GM19467 (cell line): ENCODE data around the gene OR1I1.
"Not testable (repeated sequence)": the region's sequence is repeated elsewhere in the genome, so short reads cannot be mapped to it uniquely, and the experiment has no call there.

Experiments used
- ATAC-seq: cut with Tn5 transposase; IDR thresholded peaks from one replicate; pipeline ENCODE4 v1.9.1; 2021; ENCODE audit warnings: mild to moderate bottlenecking, moderate library complexity; ENCODE audit not compliant: unreplicated experiment

The OR1I1 gene

GRCh38 chr19:15081911-15082310, at the start of gene OR1I1:
Gene OR1I1, plus strand, starts transcription at chr19:15082211. Its CDS starts 4,855 bp downstream, at chr19:15087066.
- no peak for ATAC-seq

- ATAC-seq, result no peak
Observed at GRCh38 chr19:15035795-15036311, 46.2 kb upstream of the OR1I1 start.

- no peak for ATAC-seq
Observed at GRCh38 chr19:15037586-15037985, 44.4 kb upstream of the OR1I1 start.

GRCh38 chr19:15038294-15038693, 43.7 kb upstream of the OR1I1 start:
- ATAC-seq, result no peak

GRCh38 chr19:15042003-15042402, 40.0 kb upstream of the OR1I1 start:
- no peak for ATAC-seq

GRCh38 chr19:15042826-15043225, 39.2 kb upstream of the OR1I1 start:
- ATAC-seq, result no peak

DNA sequence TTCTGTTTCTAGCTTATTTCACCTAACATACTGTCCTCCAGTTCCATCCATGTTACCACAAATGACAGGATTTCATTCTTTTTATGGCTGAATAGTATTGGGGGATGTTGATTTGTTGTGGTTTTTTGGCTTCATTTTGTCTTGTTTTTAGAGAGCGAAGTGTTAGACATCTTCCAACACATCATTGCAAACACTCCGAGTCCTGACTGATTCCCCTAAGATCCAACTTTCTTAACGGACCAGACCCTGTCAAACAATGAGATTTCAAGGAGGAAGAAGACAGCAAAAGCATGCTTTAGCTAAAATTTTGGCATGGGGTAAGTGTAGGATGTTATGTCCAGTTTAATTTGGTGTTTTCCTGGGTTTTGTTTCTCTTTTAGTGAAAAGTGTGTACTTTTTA, 36.5 kb upstream of the OR1I1 start:
- no peak for ATAC-seq

DNA sequence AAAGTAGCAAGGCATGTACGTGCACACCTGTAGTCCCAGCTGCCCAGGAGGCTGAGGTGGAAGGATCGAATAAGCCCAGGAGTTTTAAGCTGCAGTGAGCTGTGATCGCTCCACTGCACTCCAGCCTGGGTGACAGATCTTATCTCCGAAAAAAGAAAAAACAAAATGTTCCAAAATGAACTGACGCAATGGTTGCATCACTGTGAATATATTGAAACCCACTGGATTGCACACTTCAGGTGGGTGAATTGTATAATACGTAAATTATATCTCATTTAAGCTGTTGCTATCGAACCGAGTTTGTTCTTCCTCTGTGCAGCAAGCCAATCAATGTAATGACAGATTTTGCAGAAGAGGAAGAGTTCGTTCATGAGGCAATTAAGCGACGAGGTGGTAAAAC, 34.3 kb upstream of the OR1I1 start:
- no peak for ATAC-seq

DNA sequence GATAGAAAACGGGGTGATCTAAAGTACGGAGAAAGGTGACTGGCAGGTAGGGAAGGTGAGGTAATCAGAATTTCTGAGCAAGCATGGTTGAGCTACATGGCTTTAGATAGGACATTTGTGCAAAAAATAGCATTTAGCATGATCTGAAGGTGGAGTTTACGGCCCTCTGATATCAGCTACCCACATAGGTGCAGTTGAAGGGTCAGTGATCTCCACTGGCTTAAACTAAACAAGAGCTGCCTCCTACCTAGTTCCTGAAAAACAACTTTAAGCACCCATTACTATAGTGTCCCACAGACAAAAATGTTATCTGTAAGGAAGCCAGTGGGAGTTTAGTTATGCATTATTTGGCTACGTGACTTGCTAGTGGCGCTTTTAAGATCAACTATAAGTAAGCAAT, 33.9 kb upstream of the OR1I1 start:
- ATAC-seq, result no peak

DNA sequence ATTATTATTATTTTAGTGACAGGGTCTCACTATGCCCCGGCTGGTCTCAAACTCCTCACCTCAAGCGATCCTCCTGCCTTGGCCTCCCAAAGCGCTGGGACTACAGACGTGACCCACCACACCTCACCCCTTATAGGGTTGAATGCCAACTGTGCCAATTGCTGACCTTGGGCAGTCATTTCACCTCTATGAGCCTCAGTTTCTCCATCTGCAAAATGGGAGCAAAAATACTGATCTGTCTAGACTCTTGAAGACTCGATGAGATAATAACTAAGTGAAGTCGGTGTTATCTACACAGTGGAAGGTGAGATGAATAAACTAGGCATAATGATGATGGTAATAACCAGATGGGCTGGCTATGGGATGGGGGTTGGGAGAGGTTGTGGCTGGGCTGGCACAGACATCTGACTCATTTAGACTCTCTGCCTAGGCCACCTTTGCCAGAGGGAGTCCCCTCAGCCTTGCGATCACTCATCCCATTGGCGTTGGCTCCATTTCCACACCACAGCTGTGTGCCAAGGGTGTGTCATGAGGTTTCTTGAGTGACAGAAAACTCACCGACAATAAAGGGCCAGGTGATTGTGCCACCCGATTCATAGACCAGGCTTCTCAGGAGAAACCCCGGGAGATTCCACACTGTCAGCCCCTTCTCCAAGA, 33.0 kb upstream of the OR1I1 start, which contains the start of gene CASP14:
Gene CASP14, plus strand, starts transcription at position 596 of the 657 bp plus-strand sequence. CDS start 2,772 bp downstream, outside the sequence.
- ATAC-seq, result no peak

GRCh38 chr19:15050639-15051038, 31.4 kb upstream of the OR1I1 start:
- no peak for ATAC-seq

DNA sequence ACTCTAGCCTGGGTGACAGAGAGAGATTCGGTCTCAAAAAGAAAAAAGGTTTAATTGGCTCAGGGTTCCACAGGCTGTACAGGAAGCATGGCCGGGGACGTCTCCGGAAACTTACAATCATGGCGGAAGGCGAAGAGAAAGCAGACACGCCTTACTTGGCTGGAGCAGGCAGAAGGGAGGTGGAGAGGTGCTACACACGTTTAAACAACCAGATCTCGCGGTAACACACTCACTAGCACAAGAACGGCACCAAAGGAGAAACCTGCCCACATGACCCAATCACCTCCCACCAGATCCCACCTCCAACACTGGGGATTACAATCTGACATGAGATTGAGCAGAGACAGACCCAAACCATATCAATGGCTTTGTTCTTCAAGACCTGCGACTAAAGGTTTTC, 20.0 kb upstream of the OR1I1 start:
- no peak for ATAC-seq

DNA sequence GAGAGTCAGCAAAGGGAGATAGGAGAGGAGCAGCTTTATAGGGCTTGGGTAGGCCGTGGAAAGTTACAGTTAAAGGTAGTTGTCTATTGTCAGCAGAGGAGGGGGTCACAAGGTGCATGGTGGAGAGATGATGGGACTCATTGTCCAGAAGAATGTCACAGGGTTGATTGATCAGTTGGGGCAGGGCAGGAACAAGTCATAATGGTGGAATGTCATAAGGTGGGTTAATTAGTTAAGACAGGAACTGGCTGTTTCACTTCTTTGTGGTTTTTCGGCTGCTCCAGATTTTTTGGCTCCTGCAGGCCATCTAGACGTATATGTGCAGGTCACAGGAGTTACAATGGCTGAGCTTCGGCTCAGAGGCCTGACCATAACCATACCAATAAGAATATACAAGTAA, 11.6 kb upstream of the OR1I1 start:
- not testable (repeated sequence) for ATAC-seq

- no peak for ATAC-seq
Observed at GRCh38 chr19:15072930-15073647, 8.9 kb upstream of the OR1I1 start.

DNA sequence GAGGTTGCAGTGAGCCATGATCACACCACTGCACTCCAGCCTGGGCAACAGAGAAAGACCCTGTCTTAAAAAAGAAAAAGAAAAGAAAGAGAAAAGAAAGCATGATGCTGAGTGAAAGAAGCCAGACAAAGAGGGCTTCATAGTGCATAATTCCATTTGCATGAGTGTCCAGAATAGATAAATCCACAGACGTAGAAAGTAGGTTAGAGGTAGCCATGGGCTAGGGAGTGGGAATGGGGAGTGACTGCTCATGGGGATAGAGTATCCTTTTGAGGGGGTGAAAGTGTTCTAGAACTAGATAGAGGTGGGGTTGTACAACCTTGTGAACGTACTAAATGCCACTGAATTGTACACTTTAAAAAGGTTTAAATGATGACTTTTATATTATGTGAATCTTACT, 7.6 kb upstream of the OR1I1 start:
- no peak for ATAC-seq

GRCh38 chr19:15075806-15076205, 6.2 kb upstream of the OR1I1 start:
- no peak for ATAC-seq

DNA sequence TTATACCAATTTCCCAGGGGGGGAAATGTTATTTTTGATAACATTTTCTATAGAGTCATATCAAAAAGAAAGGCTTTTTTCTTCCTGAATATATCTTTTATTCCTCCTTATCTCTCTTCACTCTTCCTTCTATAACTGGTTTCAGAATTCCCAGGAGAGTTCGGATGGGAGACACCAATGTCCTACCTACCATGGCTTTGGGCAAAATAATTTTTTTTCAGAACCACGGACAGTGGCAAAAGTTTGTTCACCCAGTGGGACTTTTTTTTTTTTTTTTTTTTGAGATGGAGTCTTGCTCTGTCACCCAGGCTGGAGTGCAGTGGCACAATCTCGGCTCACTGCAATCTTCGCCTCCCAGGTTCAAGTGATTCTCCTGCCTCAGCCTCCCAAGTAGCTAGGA, 2.0 kb upstream of the OR1I1 start:
- ATAC-seq, result not testable (repeated sequence)

GRCh38 chr19:15087182-15087581, 5.2 kb downstream of the OR1I1 start:
- no peak for ATAC-seq

DNA sequence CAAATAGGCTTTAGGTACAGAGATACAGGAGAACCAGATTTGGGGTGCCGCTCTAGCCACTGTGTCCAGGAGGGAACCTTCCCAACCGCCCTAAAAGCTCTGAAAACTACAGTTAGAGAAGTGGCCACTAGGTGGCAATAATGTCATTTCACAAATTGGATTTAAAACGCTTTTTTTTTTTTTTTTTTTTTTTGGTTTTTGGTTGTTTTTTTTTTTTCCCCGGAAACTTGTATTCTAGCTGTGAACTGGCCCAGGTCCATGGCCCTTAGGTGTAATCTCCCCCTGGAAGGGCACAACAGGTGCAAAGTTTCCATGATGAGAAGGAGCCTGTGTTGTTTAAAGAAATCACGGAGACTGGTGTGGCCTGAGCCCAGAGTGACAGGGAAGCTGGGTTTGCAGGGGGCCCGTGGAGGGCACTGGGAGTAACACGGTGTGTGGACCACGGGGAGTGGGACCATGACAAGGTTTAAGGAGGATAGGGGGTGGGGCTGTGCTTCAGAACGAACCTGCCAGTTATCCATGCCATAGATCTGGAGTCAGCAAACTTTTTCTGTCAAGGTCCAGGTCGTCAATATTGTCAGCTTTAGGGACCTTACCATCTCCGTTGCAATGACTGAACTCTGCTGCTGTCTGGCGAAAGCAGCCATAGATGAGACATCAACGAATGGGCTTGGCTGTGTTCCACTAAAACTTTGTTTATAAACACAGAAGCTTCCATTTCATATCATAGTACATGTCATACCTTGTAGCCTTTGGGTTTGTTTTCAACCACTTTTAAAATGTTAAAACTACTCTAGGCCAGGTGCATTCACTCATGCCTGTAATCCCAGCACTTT, 10.1 kb downstream of the OR1I1 start:
- no peak for ATAC-seq

GRCh38 chr19:15093001-15093400, 11.0 kb downstream of the OR1I1 start:
- no peak for ATAC-seq

- no peak for ATAC-seq
Observed at GRCh38 chr19:15096223-15096622, 14.2 kb downstream of the OR1I1 start.
